HepG2 (cell line): ENCODE results near the gene ABAT.

ENCODE experiments used
- RAD21 ChIP-seq: fragments of 450-650 bp; formaldehyde crosslinking; IDR thresholded peaks from 2 replicates; pipeline ENCODE4 v1.5.0; 2020; ENCODE audit warnings: mild to moderate bottlenecking
- YY1 ChIP-seq: IDR thresholded peaks from 2 replicates; pipeline ENCODE4 v1.6.1; 2011; ENCODE audit warnings: low read length, low read depth, moderate library complexity, mild to moderate bottlenecking; ENCODE audit not compliant: insufficient read depth, insufficient replicate concordance
- ZBTB49 ChIP-seq: sonication (generic); formaldehyde crosslinking; IDR thresholded peaks from 2 replicates; pipeline ENCODE4 v1.4.0; 2020; ENCODE audit warnings: missing genetic modification reagents, borderline replicate concordance
- ZSCAN12 ChIP-seq: sonication (generic); formaldehyde crosslinking; IDR thresholded peaks from 2 replicates; pipeline ENCODE4 v1.9.0; 2021; ENCODE audit warnings: mild to moderate bottlenecking, missing genetic modification reagents
- TF ChIP-seq, protein P1 (sequence below): sonication (generic); formaldehyde crosslinking; IDR thresholded peaks from 2 replicates; pipeline ENCODE4 v1.5.0; 2020; ENCODE audit warnings: mild to moderate bottlenecking, missing genetic modification reagents, moderate library complexity

GRCh38 chr16:8764525-8765250 lies 90.3 kb downstream of the ABAT start:
- TF ChIP-seq YY1 (no peak), ZSCAN12 (no peak), ZBTB49 (no peak), RAD21 (no peak)
- TF ChIP-seq, protein P1, sequence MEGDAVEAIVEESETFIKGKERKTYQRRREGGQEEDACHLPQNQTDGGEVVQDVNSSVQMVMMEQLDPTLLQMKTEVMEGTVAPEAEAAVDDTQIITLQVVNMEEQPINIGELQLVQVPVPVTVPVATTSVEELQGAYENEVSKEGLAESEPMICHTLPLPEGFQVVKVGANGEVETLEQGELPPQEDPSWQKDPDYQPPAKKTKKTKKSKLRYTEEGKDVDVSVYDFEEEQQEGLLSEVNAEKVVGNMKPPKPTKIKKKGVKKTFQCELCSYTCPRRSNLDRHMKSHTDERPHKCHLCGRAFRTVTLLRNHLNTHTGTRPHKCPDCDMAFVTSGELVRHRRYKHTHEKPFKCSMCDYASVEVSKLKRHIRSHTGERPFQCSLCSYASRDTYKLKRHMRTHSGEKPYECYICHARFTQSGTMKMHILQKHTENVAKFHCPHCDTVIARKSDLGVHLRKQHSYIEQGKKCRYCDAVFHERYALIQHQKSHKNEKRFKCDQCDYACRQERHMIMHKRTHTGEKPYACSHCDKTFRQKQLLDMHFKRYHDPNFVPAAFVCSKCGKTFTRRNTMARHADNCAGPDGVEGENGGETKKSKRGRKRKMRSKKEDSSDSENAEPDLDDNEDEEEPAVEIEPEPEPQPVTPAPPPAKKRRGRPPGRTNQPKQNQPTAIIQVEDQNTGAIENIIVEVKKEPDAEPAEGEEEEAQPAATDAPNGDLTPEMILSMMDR (CRISPR knock-in tag) = no peak
